ENCODE measurements around the gene RBM8A. TPM values are rescaled to one million over a fixed set of nuclear protein-coding genes. Genes with fewer than 3 reads are reported as not detected.
A peak's percentile ranks its signal among the peaks of the same experiment; 100 is the strongest.

Gene RBM8A
- total RNA-seq, 1 donor from 2014 or later: 287 TPM

DNA sequence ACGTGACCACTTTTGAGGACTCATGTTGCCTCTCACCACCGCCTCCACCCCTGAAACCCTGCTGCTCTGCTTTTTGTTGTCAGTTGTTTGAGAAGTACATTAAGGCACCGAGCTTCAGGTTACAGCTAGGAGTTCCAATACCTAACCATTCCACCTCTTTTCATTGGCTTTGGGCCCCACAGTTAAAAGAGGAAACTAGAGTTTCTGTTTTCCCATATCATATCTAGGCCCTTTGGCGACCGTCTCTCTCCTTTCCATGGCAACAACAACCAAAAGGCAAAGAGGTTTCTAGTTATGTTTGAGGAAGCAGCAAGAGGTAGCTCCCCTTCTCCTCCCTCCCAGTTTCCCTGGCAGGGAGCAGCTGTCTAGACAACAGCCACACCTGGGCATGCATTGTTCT is 47.5 kb downstream of the RBM8A start:
- H3K36me3 Mint-ChIP-seq (ENCODE audit: low read depth): no peaks in the 10 kb centered on the region
- no peak for DNase-seq (ENCODE audit: low spot score)
- H3K27me3 Mint-ChIP-seq (ENCODE audit: low read depth): peaks cover 38% of the 10 kb centered on the region
- no peak overlapping the region for H3K4me3 Mint-ChIP-seq (ENCODE audit: low read depth)
- no peak overlapping the region for H3K27ac Mint-ChIP-seq
- no peaks in the 10 kb centered on the region for H3K9me3 Mint-ChIP-seq
- intact Hi-C loops (cut with micrococcal nuclease): no loop called here
- H3K4me1 Mint-ChIP-seq (ENCODE audit: low read depth): peaks cover 5% of the 10 kb centered on the region

GRCh38 chr1:145878724-145879123 is 48.6 kb downstream of the RBM8A start:
- Mint-ChIP-seq H3K4me3 (ENCODE audit: low read depth) (no peak overlapping the region), H3K4me1 (ENCODE audit: low read depth) (peaks cover 4% of the 10 kb centered on the region), H3K27me3 (ENCODE audit: low read depth) (peaks cover 34% of the 10 kb centered on the region), H3K9me3 (no peaks in the 10 kb centered on the region), H3K27ac (no peak overlapping the region), H3K36me3 (ENCODE audit: low read depth) (no peaks in the 10 kb centered on the region)
- DNase-seq (ENCODE audit: low spot score): no peak
- intact Hi-C loops (cut with micrococcal nuclease): no loop called here

DNA sequence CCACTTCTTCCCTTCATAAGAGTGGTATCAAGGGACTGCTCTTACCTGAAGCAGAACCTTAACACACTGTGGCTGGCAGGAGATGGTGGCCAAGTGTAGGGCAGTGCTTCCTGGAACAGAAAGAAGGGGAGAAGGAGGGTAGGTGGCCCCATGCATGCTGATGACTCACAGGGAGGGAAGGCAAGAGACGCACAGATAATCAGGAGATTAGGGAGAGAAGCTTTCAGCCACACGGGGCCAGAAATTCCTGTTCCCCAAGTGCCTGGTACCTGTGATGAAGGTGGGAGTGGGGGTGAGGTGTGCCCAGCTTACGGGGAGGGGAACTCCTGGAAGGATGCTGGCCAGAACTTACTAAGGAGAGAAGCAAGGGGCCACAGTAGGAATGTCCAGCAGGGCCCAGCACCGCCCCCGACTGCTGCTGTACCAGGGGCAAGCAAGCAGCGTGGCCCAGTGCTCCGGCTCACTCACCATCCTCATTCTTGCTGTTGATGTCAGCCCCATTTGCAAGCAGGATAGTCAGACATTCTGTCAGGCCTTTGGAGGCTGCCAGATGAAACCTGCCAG is 49.3 kb downstream of the RBM8A start:
- intact Hi-C loops (cut with micrococcal nuclease): no loop called here
- H3K36me3 Mint-ChIP-seq (ENCODE audit: low read depth): no peaks in the 10 kb centered on the region
- no peaks in the 10 kb centered on the region for H3K9me3 Mint-ChIP-seq
- peaks cover 34% of the 10 kb centered on the region for H3K27me3 Mint-ChIP-seq (ENCODE audit: low read depth)
- H3K4me1 Mint-ChIP-seq (ENCODE audit: low read depth): peaks cover 5% of the 10 kb centered on the region
- no peak overlapping the region for H3K27ac Mint-ChIP-seq
- no peak for DNase-seq (ENCODE audit: low spot score)
- H3K4me3 Mint-ChIP-seq (ENCODE audit: low read depth): no peak overlapping the region

DNA sequence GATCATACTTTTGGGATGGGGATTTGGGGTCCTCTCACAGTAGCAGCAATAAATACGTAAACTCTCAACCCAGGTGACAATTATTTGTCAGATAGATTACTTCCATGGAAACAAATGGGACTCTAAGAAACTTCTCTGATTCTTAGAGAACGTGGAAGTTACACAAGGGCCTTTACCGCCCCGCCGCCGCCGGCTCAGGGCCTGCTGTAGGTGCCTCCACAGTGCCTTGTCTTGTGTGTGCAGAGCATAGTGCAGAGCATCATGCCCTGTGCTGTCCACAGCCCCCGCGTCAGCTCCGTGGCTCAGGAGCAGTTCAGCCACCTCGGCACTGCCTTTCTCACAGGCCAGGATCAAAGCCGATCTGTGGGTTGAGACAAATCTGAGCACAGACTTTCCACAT is 52.6 kb downstream of the RBM8A start:
- peaks cover 40% of the 10 kb centered on the region for H3K27me3 Mint-ChIP-seq (ENCODE audit: low read depth)
- H3K27ac Mint-ChIP-seq: no peak overlapping the region
- no peaks in the 10 kb centered on the region for H3K36me3 Mint-ChIP-seq (ENCODE audit: low read depth)
- H3K9me3 Mint-ChIP-seq: no peaks in the 10 kb centered on the region
- peaks cover 20% of the 10 kb centered on the region for H3K4me1 Mint-ChIP-seq (ENCODE audit: low read depth)
- intact Hi-C loops (cut with micrococcal nuclease): no loop called here
- H3K4me3 Mint-ChIP-seq (ENCODE audit: low read depth): no peak overlapping the region
- no peak for DNase-seq (ENCODE audit: low spot score)

GRCh38 chr1:145871994-145872924 is 55.0 kb downstream of the RBM8A start:
- Mint-ChIP-seq H3K4me3 (ENCODE audit: low read depth) (peak overlapping the region; percentile 76), H3K27me3 (ENCODE audit: low read depth) (peaks cover 41% of the 10 kb centered on the region), H3K27ac (peak overlapping the region; percentile 53), H3K4me1 (ENCODE audit: low read depth) (peaks cover 17% of the 10 kb centered on the region), H3K36me3 (ENCODE audit: low read depth) (no peaks in the 10 kb centered on the region), H3K9me3 (no peaks in the 10 kb centered on the region)
- no peak for DNase-seq (ENCODE audit: low spot score)
- intact Hi-C loops (cut with micrococcal nuclease): no loop called here

Other genes starting within 250 kb of the RBM8A start
- gene PDZK1, start 220.1 kb downstream of the RBM8A start, total RNA-seq: 0.21 TPM in 1 of 2 replicates, not detected in the other
- gene CD160, start 208.0 kb downstream of the RBM8A start, total RNA-seq: not detected in 2 replicates
- 15.5 TPM in 2 replicates for gene RNF115, start 103.4 kb downstream of the RBM8A start, total RNA-seq
- 31.6 and 33.4 TPM in 2 replicates for gene POLR3C, start 103.3 kb downstream of the RBM8A start, total RNA-seq
- 2.6 and 3.4 TPM in 2 replicates for gene NUDT17, start 81.9 kb downstream of the RBM8A start, total RNA-seq
- gene PIAS3, start 68.4 kb downstream of the RBM8A start, total RNA-seq: 21.1 and 21.3 TPM in 2 replicates
- gene ANKRD35, start 41.6 kb downstream of the RBM8A start, total RNA-seq: 0.23 and 0.37 TPM in 2 replicates
- 0.89 and 1.1 TPM in 2 replicates for gene ITGA10, start 17.4 kb downstream of the RBM8A start, total RNA-seq
- gene PEX11B, start 8.8 kb downstream of the RBM8A start, total RNA-seq: 22.1 and 23.4 TPM in 2 replicates
- gene LIX1L, start 30.5 kb upstream of the RBM8A start, total RNA-seq: 38.1 and 39.4 TPM in 2 replicates
- 4.1 TPM in 2 replicates for gene ANKRD34A, start 37.1 kb upstream of the RBM8A start, total RNA-seq
- 13.2 and 14.7 TPM in 2 replicates for gene POLR3GL, start 37.2 kb upstream of the RBM8A start, total RNA-seq
- gene TXNIP, start 69.1 kb upstream of the RBM8A start, total RNA-seq: 37.8 and 39.1 TPM in 2 replicates
- gene HJV, start 94.3 kb upstream of the RBM8A start, total RNA-seq: not detected in 2 replicates
- gene NBPF10, start 217.3 kb upstream of the RBM8A start, total RNA-seq: 4.2 and 4.9 TPM in 2 replicates